PC-9 (cell line): ENCODE measurements around the gene RMC1.

ENCODE experiments used
- EZH2 ChIP-seq: fragments of 200-600 bp; sonication (generic); IDR thresholded peaks from 2 replicates; pipeline ENCODE4 v1.8.0; 2017; ENCODE audit warnings: antibody characterized with exemption, low read depth
- TF ChIP-seq, protein P1 (sequence below): fragments of 200-600 bp; sonication (generic); conservative IDR thresholded peaks from 2 replicates; pipeline ENCODE4 v1.6.1; 2017; ENCODE audit warnings: mixed run types, antibody characterized with exemption, mild to moderate bottlenecking, moderate library complexity

DNA sequence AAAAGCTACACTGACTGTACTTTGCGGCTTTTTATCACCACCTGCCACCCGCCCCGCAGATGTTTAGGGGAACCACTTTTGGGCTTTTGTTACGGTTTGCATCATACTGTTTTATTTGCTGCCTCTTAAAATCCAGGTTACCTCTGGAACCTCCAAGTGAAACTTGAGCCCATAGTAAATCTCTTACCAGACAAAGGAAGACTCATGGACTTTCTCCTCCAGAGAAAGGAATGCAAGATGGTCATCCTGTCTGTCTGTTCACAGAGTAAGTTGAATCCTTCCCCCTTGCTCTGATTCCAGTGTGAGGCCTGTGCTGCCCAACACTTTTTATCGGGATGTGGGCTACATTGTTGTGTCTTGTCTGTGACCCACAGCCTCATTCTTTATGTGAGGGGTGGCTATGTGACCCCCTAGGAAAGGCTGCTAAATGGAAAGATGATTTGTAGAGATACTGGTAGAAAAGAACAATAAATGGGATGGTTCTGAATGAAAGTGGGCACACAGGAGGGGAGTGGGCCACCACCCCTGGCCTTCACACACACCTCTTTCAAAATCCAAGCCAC lies 23.3 kb downstream of the RMC1 start:
- TF ChIP-seq, protein P1, sequence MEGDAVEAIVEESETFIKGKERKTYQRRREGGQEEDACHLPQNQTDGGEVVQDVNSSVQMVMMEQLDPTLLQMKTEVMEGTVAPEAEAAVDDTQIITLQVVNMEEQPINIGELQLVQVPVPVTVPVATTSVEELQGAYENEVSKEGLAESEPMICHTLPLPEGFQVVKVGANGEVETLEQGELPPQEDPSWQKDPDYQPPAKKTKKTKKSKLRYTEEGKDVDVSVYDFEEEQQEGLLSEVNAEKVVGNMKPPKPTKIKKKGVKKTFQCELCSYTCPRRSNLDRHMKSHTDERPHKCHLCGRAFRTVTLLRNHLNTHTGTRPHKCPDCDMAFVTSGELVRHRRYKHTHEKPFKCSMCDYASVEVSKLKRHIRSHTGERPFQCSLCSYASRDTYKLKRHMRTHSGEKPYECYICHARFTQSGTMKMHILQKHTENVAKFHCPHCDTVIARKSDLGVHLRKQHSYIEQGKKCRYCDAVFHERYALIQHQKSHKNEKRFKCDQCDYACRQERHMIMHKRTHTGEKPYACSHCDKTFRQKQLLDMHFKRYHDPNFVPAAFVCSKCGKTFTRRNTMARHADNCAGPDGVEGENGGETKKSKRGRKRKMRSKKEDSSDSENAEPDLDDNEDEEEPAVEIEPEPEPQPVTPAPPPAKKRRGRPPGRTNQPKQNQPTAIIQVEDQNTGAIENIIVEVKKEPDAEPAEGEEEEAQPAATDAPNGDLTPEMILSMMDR, result no peak
- TF ChIP-seq EZH2, result no peak
